H1 (cell line): ENCODE data around the gene ADGRE2.
"Not testable (repeated sequence)": the region's sequence is repeated elsewhere in the genome, so short reads cannot be mapped to it uniquely, and the experiment has no call there.

ENCODE experiments used
- ATF2 ChIP-seq: IDR thresholded peaks from 2 replicates; pipeline ENCODE4 v1.6.1; 2012; ENCODE audit warnings: low read length, inconsistent platforms
- CTCF ChIP-seq, 3 experiments: IDR thresholded peaks; 1 replicate in 2 of 3; 2 replicates in 1 of 3; pipeline versions ENCODE4 v1.5.1 to v1.6.1; 2011; ENCODE audit warnings: low read length in 3 of 3, mild to moderate bottlenecking in 3 of 3, inconsistent platforms in 2 of 3, low read depth in 1 of 3, moderate library complexity in 1 of 3; ENCODE audit not compliant: insufficient read depth in 1 of 3; ENCODE audit errors: control extremely low read depth in 1 of 3
- EP300 ChIP-seq, 2 experiments: IDR thresholded peaks; 1 replicate in 1 of 2; 2 replicates in 1 of 2; pipeline ENCODE4 v1.6.1; 2011 to 2012; ENCODE audit warnings: low read depth in 2 of 2, low read length in 2 of 2, mild to moderate bottlenecking in 2 of 2, borderline replicate concordance in 1 of 2, inconsistent platforms in 1 of 2, moderate library complexity in 1 of 2
- EZH2 ChIP-seq: fragments of 200-600 bp; sonication (generic); IDR thresholded peaks from 2 replicates; pipeline ENCODE4 v1.7.1; 2012; ENCODE audit warnings: low read depth, mild to moderate bottlenecking, moderate library complexity, low read length, inconsistent platforms; ENCODE audit not compliant: severe bottlenecking
- GABPA ChIP-seq: IDR thresholded peaks from 2 replicates; pipeline ENCODE4 v1.6.1; 2011; ENCODE audit warnings: mild to moderate bottlenecking, low read length, moderate library complexity, borderline replicate concordance; ENCODE audit not compliant: insufficient read depth
- JUND ChIP-seq: IDR thresholded peaks from 2 replicates; pipeline ENCODE4 v1.6.1; 2011; ENCODE audit warnings: mild to moderate bottlenecking, improper control_type of control experiment, low read length
- MAX ChIP-seq: IDR thresholded peaks from 2 replicates; pipeline ENCODE4 v1.6.1; 2012; ENCODE audit warnings: inconsistent platforms
- POLR2A ChIP-seq, 2 experiments: IDR thresholded peaks; 1 replicate in 1 of 2; 2 replicates in 1 of 2; pipeline ENCODE4 v1.6.1; 2011; ENCODE audit warnings: low read depth in 2 of 2, low read length in 2 of 2, mild to moderate bottlenecking in 2 of 2; ENCODE audit errors: control extremely low read depth in 1 of 2
- POLR2AphosphoS5 ChIP-seq: IDR thresholded peaks from 2 replicates; pipeline ENCODE4 v1.6.1; 2011; ENCODE audit warnings: low read depth, low read length
- RNF2 ChIP-seq: fragments of 200-900, 300-1000 bp; sonication (generic); IDR thresholded peaks from 2 replicates; pipeline ENCODE4 v1.7.1; 2016; ENCODE audit warnings: borderline replicate concordance, low read depth, mild to moderate bottlenecking, antibody characterized with exemption, low read length; ENCODE audit not compliant: poor library complexity, severe bottlenecking; ENCODE audit errors: missing control alignments
- SP1 ChIP-seq: IDR thresholded peaks from 2 replicates; pipeline ENCODE4 v1.6.1; 2011; ENCODE audit warnings: low read depth, low read length

DNA sequence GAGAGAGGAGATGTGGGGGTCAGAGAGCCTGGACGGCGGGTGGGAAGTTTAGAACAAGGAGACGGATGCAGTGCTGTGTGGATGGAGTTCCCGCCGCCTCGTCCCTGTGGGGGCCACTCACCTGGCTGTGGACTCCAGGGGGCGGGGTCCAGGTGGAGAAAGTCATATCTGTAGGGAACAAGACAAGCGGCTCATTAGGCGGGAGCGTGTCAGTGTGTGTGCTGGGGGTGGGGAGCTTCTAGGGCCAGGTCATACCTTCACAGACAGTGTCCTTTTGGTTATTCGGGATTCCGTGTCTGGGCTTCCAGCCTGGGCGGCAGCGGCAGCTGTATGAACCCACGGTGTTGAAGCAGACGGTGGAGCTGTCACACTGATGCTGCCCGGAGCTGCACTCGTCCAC is 13.0 kb downstream of the ADGRE2 start:
- not testable (repeated sequence) for TF ChIP-seq ATF2; POLR2A (IDR thresholded peaks at IDR 0.05; ENCODE audit: control extremely low read depth in 1 of 2, low read depth in 2 of 2, low read length in 2 of 2); CTCF (IDR thresholded peaks at IDR 0.05; ENCODE audit: control extremely low read depth in 1 of 3, insufficient read depth in 1 of 3, low read depth in 1 of 3, low read length in 3 of 3); EZH2; EP300 (IDR thresholded peaks at IDR 0.05; ENCODE audit: borderline replicate concordance in 1 of 2, low read depth in 2 of 2, low read length in 2 of 2); GABPA; POLR2AphosphoS5; JUND; SP1; RNF2; MAX
